Lower leg skin (tissue), 4 donors: Measurements from ENCODE around the gene PREP. TPM values are rescaled to one million over a fixed set of nuclear protein-coding genes. Genes with fewer than 3 reads are reported as not detected.

Source experiments
- DNase-seq, 2 donors: peaks; one replicate each; pipeline ENCODE4 v3.0.0-alpha.2; 2019; ENCODE audit warnings: low spot score in 2 of 2
- H3K4me3 ChIP-seq: fragments of 200-600 bp; sonication (generic); 2 replicates; pipeline ENCODE4 v1.5.1; 2017; ENCODE audit warnings: mild to moderate bottlenecking, low read depth; ENCODE audit not compliant: poor library complexity, severe bottlenecking
- POLR2A ChIP-seq, 2 donors: fragments of 450-650 bp; IDR thresholded peaks; one replicate each; pipeline ENCODE4 v1.6.1; 2016 to 2017; ENCODE audit warnings: antibody characterized with exemption in 2 of 2, mild to moderate bottlenecking in 1 of 2, moderate library complexity in 1 of 2
- WGBS, 2 donors: methylation state at CpG; one replicate each; pipeline ENCODE4 v1.1.5; 2018; 5-methylcytosine and 5-hydroxymethylcytosine counted together
- intact Hi-C: fragments of 100-400 bp; cut with DNase I; formaldehyde crosslinking; loops from one replicate; pipeline ENCODE4 v1.15.0; 2023; ENCODE audit warnings: low total_unique reads
- total RNA-seq, 4 donors: library from RNA; depleted of rRNA; stranded (reverse); fragments of >200 nt; gene quantifications; one replicate each; pipeline ENCODE4 v1.1.0, GENCODE V29; 2016
- TF ChIP-seq, protein P1 (sequence below), 3 donors: fragments of 450-650 bp; IDR thresholded peaks; one replicate each; pipeline ENCODE4 v1.5.1; 2016; ENCODE audit warnings: antibody characterized with exemption in 3 of 3, mild to moderate bottlenecking in 3 of 3, moderate library complexity in 2 of 3

Gene PREP
- total RNA-seq, 4 donors from 2014 or later, result 33.9 to 39.1 (median 35.1) TPM

- intact Hi-C loops, result no loop called here
- 79 to 93% methylated on average over 1 of the region's 1 CpG for WGBS, 2 donors
- TF ChIP-seq, protein P1, sequence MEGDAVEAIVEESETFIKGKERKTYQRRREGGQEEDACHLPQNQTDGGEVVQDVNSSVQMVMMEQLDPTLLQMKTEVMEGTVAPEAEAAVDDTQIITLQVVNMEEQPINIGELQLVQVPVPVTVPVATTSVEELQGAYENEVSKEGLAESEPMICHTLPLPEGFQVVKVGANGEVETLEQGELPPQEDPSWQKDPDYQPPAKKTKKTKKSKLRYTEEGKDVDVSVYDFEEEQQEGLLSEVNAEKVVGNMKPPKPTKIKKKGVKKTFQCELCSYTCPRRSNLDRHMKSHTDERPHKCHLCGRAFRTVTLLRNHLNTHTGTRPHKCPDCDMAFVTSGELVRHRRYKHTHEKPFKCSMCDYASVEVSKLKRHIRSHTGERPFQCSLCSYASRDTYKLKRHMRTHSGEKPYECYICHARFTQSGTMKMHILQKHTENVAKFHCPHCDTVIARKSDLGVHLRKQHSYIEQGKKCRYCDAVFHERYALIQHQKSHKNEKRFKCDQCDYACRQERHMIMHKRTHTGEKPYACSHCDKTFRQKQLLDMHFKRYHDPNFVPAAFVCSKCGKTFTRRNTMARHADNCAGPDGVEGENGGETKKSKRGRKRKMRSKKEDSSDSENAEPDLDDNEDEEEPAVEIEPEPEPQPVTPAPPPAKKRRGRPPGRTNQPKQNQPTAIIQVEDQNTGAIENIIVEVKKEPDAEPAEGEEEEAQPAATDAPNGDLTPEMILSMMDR (IDR thresholded peaks at IDR 0.05), result no peak
- no peak for TF ChIP-seq POLR2A (IDR thresholded peaks at IDR 0.05)
- DNase-seq, result no peak
- no peak overlapping the region for H3K4me3 ChIP-seq
Observed at GRCh38 chr6:105305521-105305920, 97.4 kb downstream of the PREP start.

- H3K4me3 ChIP-seq, result no peak overlapping the region
- intact Hi-C loops, result no loop called here
- no peak for DNase-seq
- no peak for TF ChIP-seq POLR2A (IDR thresholded peaks at IDR 0.05)
- TF ChIP-seq, protein P1 (IDR thresholded peaks at IDR 0.05), result no peak
Observed at GRCh38 chr6:105304825-105305224, 98.1 kb downstream of the PREP start.

DNA sequence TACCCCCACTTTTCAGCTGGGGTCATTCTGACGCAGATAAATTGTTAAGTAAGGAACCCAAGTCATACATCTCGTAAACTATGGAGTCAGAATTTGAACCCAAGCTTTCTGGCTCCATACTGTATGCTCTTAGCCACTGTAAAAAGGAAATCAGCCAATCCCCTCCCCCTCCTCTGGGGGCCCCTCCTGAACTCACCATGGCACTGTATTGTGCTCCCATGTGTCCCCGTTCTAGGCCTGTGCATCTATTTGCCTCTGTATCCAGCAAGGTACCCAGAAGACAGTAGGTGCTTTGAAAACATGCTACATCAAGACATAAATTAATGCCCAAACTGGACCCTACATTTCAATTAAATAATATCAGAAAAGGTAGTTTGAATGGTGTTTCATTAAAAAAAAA is 98.5 kb downstream of the PREP start:
- no peak overlapping the region for H3K4me3 ChIP-seq
- intact Hi-C loops, result no loop called here
- no peak for DNase-seq
- TF ChIP-seq POLR2A (IDR thresholded peaks at IDR 0.05), result no peak
- TF ChIP-seq, protein P1 (IDR thresholded peaks at IDR 0.05), result no peak
- WGBS, 2 donors, result 96 to 100% methylated on average over 3 of the region's 3 CpGs

GRCh38 chr6:105302617-105303128 is 100.2 kb downstream of the PREP start:
- intact Hi-C loops, result no loop called here
- H3K4me3 ChIP-seq, result no peak overlapping the region
- WGBS, 2 donors, result 90 to 93% methylated on average over 16 of the region's 16 CpGs
- DNase-seq, result no peak
- TF ChIP-seq, protein P1 (IDR thresholded peaks at IDR 0.05), result no peak
- no peak for TF ChIP-seq POLR2A (IDR thresholded peaks at IDR 0.05)

- H3K4me3 ChIP-seq, result no peak overlapping the region
- 78 to 86% methylated on average over 18 of the region's 18 CpGs for WGBS, 2 donors
- DNase-seq, result no peak
- intact Hi-C loops, result no loop called here
- TF ChIP-seq, protein P1 (IDR thresholded peaks at IDR 0.05), result no peak
- no peak for TF ChIP-seq POLR2A (IDR thresholded peaks at IDR 0.05)
Observed at GRCh38 chr6:105301756-105302616, 100.9 kb downstream of the PREP start.
